Measurements from ENCODE around the gene TFPI. TPM values are rescaled to one million over a fixed set of nuclear protein-coding genes. Genes with fewer than 3 reads are reported as not detected.
A peak's percentile ranks its signal among the peaks of the same experiment; 100 is the strongest.

TFPI gene
- total and polyA plus RNA-seq, 4 donors: 72.9 to 131 (median 96.8) TPM

DNA sequence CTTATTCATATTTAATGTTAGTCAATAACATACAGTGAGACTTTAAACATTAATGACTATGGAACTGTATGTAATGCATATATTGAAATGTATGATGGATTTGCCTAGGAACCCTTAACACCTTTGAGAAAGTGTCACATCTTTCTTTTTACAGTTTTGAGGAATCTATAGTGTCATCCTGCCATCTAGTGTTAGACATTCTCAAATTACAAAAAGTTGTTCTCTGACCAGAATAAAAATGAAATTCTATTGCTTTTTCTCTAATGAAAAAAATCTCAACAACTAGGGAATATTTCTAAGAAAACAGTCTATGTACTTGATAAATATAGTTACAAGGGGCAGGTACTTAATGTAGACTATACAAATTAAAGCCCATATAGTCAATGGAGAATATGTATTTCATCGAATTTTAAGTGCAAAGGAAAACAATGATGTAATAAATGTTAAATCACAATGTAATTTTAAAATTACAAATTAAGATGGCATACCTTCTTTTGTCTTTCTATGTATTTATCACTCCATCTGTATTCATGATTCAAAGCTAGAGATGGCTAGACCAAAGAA, 101.1 kb downstream of the TFPI start:
- no peaks in the 10 kb centered on the region for H3K36me3 ChIP-seq (ENCODE audit: control insufficient read depth, insufficient read depth, low read length)
- no CpG with 5 or more reads among the region's 1 CpG for WGBS (ENCODE audit: insufficient coverage)
- no peaks in the 10 kb centered on the region for H3K9me3 ChIP-seq (ENCODE audit: control insufficient read depth, insufficient read depth, low read length)
- H3K4me3 ChIP-seq (ENCODE audit: low read depth, low read length): no peak overlapping the region
- H3K27ac ChIP-seq (ENCODE audit: low read depth, low read length): no peak overlapping the region
- H3K27me3 ChIP-seq (ENCODE audit: control insufficient read depth, insufficient read depth, low read length): no peaks in the 10 kb centered on the region
- peak in 3 of 6 donors; percentile 39 to 86 (median 72) for DNase-seq (ENCODE audit: low read depth in 4 of 6, low spot score in 6 of 6)
- H3K4me1 ChIP-seq (ENCODE audit: control insufficient read depth, insufficient read depth, low read length): no peaks in the 10 kb centered on the region

DNA sequence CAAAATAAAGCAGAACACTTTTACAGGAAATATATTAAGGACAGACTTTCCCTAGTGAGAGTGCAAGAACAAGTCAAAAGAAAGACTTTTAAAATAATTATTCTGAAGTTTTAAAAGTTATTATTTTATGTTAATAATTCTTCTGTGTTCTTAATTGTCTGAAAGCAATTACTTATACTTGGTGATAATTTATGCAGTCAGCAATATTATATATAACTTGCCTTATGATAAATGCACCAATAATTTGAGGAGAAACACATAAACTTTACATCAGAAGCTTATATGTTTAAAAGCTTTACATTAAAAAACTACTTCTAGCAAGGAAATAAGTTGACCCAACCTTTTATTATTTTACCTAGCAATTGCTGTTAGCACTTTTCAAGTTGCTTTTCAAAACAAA, 102.7 kb downstream of the TFPI start:
- Histone ChIP-seq H3K4me1 (ENCODE audit: control insufficient read depth, insufficient read depth, low read length) (no peaks in the 10 kb centered on the region), H3K27me3 (ENCODE audit: control insufficient read depth, insufficient read depth, low read length) (no peaks in the 10 kb centered on the region), H3K4me3 (ENCODE audit: low read depth, low read length) (no peak overlapping the region), H3K9me3 (ENCODE audit: control insufficient read depth, insufficient read depth, low read length) (no peaks in the 10 kb centered on the region), H3K27ac (ENCODE audit: low read depth, low read length) (no peak overlapping the region), H3K36me3 (ENCODE audit: control insufficient read depth, insufficient read depth, low read length) (no peaks in the 10 kb centered on the region)
- no peak for DNase-seq (ENCODE audit: low read depth in 4 of 6, low spot score in 6 of 6)

DNA sequence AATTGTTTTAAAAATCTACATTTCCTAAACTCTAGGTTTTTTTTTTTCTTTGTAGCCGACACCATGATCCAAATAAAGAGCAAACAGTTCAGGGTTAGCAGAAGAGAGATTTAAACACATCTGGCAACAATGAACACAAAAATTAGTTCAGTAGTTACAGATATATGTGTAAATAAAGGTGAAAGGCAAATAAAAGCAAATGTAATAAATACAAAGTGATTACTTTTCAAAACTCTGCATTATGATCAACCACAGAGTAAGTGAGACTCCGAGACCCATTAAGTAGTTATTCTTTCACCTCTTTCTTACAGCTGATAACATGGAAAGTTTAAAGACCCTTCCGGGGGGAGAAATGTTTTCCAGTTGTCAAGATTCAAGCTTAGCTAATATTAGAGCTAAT, 106.9 kb downstream of the TFPI start:
- Histone ChIP-seq H3K27ac (ENCODE audit: low read depth, low read length) (peak overlapping the region; percentile 82), H3K4me1 (ENCODE audit: control insufficient read depth, insufficient read depth, low read length) (no peaks in the 10 kb centered on the region), H3K9me3 (ENCODE audit: control insufficient read depth, insufficient read depth, low read length) (no peaks in the 10 kb centered on the region), H3K27me3 (ENCODE audit: control insufficient read depth, insufficient read depth, low read length) (no peaks in the 10 kb centered on the region), H3K36me3 (ENCODE audit: control insufficient read depth, insufficient read depth, low read length) (no peaks in the 10 kb centered on the region), H3K4me3 (ENCODE audit: low read depth, low read length) (peak overlapping the region; percentile 63)
- WGBS (ENCODE audit: insufficient coverage): no CpG with 5 or more reads among the region's 3 CpGs
- DNase-seq (ENCODE audit: low read depth in 4 of 6, low spot score in 6 of 6): peak in 1 of 6 donors; percentile 16

DNA sequence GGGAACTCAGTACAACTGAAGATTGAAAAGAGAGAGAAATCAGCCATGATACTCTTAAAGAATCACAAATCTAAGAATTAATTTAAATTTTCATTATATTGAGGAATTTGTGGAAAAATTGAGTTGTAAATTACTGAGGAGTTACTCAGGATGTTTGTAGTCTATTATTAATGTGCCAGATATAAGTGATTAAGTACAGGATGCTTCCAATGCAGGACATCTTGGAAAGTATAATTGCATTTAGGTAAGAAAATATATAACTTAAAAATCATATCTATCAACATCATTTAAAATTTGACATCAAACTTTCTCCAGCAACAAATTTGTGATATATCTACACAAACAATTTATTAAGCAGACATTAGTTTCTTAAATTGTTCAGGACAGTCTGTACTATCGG, 107.5 kb downstream of the TFPI start:
- DNase-seq (ENCODE audit: low read depth in 4 of 6, low spot score in 6 of 6): no peak
- Histone ChIP-seq H3K27ac (ENCODE audit: low read depth, low read length) (peak overlapping the region; percentile 82), H3K4me3 (ENCODE audit: low read depth, low read length) (peak overlapping the region; percentile 63), H3K36me3 (ENCODE audit: control insufficient read depth, insufficient read depth, low read length) (no peaks in the 10 kb centered on the region), H3K9me3 (ENCODE audit: control insufficient read depth, insufficient read depth, low read length) (no peaks in the 10 kb centered on the region), H3K27me3 (ENCODE audit: control insufficient read depth, insufficient read depth, low read length) (no peaks in the 10 kb centered on the region), H3K4me1 (ENCODE audit: control insufficient read depth, insufficient read depth, low read length) (no peaks in the 10 kb centered on the region)
- WGBS (ENCODE audit: insufficient coverage): no CpG with 5 or more reads among the region's 1 CpG

DNA sequence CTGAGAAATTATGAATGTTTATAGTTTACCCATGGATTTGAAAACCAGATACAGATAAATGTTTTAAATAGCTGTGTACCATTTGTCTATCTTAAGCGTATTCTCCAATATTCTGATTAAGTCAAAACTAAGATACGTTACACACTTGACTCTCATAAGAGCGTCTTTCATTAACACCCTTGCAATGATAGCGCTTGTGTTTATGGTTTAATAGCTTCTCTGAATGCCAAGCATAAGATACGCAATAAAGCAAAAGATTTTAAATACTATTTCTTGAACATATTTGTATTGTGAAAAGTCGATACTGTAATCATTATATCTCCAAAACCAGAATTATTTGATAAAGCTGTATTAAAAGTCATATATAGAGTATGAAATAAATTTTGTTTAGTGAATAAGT, 109.2 kb downstream of the TFPI start:
- no peak overlapping the region for H3K27ac ChIP-seq (ENCODE audit: low read depth, low read length)
- H3K36me3 ChIP-seq (ENCODE audit: control insufficient read depth, insufficient read depth, low read length): no peaks in the 10 kb centered on the region
- peak overlapping the region; percentile 28 for H3K4me3 ChIP-seq (ENCODE audit: low read depth, low read length)
- no CpG with 5 or more reads among the region's 6 CpGs for WGBS (ENCODE audit: insufficient coverage)
- no peaks in the 10 kb centered on the region for H3K27me3 ChIP-seq (ENCODE audit: control insufficient read depth, insufficient read depth, low read length)
- no peak for DNase-seq (ENCODE audit: low read depth in 4 of 6, low spot score in 6 of 6)
- H3K9me3 ChIP-seq (ENCODE audit: control insufficient read depth, insufficient read depth, low read length): no peaks in the 10 kb centered on the region
- H3K4me1 ChIP-seq (ENCODE audit: control insufficient read depth, insufficient read depth, low read length): no peaks in the 10 kb centered on the region

DNA sequence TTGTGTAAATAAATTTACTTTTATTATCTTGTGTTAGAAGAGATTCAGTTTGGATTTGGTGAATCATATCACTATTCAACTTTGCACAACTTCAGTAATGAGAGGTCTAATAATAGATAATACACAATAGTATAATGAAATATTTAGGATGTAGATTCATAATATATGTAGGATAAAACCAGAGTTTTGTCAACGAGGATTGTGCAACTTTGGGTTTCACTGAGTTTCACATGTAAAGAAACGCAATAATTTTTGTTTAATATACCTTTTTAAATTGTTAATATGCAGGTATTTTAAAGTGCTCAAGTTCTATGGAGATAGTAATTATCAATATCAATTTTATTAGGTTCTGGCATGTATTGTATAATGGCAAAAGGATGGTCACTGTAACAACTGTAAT, 111.5 kb downstream of the TFPI start:
- Histone ChIP-seq H3K27ac (ENCODE audit: low read depth, low read length) (no peak overlapping the region), H3K4me1 (ENCODE audit: control insufficient read depth, insufficient read depth, low read length) (no peaks in the 10 kb centered on the region), H3K9me3 (ENCODE audit: control insufficient read depth, insufficient read depth, low read length) (no peaks in the 10 kb centered on the region), H3K27me3 (ENCODE audit: control insufficient read depth, insufficient read depth, low read length) (no peaks in the 10 kb centered on the region), H3K4me3 (ENCODE audit: low read depth, low read length) (no peak overlapping the region), H3K36me3 (ENCODE audit: control insufficient read depth, insufficient read depth, low read length) (no peaks in the 10 kb centered on the region)
- no peak for DNase-seq (ENCODE audit: low read depth in 4 of 6, low spot score in 6 of 6)
- WGBS (ENCODE audit: insufficient coverage): no CpG with 5 or more reads among the region's 2 CpGs

DNA sequence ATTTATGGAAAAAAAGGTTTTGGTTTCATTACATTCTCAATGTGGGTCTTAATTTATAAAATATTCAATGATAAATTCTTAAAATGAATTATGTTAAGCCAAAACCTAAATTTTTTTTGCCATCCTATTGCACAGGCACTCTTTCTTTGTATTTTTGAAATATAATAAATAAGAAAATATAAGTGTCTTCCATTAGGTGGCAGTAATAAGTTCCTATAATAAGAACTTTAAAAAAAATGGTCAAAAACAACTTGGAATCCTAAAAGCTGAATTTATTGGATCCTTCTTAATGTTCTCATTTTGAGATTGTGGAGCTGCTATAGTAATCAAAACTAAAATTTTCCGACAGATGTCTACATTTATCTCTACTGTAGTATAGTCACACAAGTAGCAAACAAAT, 111.9 kb downstream of the TFPI start:
- Histone ChIP-seq H3K36me3 (ENCODE audit: control insufficient read depth, insufficient read depth, low read length) (no peaks in the 10 kb centered on the region), H3K27ac (ENCODE audit: low read depth, low read length) (no peak overlapping the region), H3K27me3 (ENCODE audit: control insufficient read depth, insufficient read depth, low read length) (no peaks in the 10 kb centered on the region), H3K9me3 (ENCODE audit: control insufficient read depth, insufficient read depth, low read length) (no peaks in the 10 kb centered on the region), H3K4me1 (ENCODE audit: control insufficient read depth, insufficient read depth, low read length) (no peaks in the 10 kb centered on the region), H3K4me3 (ENCODE audit: low read depth, low read length) (no peak overlapping the region)
- no CpG with 5 or more reads among the region's 1 CpG for WGBS (ENCODE audit: insufficient coverage)
- DNase-seq (ENCODE audit: low read depth in 4 of 6, low spot score in 6 of 6): no peak

DNA sequence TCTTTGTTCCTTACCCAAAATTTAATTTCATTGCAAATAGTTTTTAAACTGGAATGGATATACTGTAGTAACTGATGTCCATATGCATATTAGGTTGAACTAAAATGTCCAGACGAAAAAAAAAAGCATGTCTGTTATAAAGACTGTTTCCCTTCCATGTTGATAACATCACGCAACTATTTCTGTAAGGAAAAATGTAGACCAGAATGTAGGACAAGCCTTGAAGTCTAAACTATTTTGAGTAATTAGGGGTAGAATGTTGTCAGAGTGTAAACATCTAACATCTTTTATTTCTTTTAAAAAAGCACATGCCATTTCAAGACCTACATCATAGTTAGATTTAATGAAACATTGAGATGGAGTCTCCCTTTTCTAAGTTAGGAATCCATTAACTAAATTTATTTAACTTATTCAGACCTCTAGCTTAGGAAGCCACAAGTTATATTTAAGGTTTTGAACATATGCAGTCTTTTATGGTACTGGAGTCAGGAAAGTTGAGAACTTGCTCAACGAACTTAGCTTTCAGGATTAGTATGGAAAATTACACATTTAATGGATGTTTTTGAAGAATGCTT, 114.0 kb downstream of the TFPI start:
- DNase-seq (ENCODE audit: low read depth in 4 of 6, low spot score in 6 of 6): no peak
- Histone ChIP-seq H3K4me3 (ENCODE audit: low read depth, low read length) (no peak overlapping the region), H3K36me3 (ENCODE audit: control insufficient read depth, insufficient read depth, low read length) (no peaks in the 10 kb centered on the region), H3K27ac (ENCODE audit: low read depth, low read length) (no peak overlapping the region), H3K27me3 (ENCODE audit: control insufficient read depth, insufficient read depth, low read length) (no peaks in the 10 kb centered on the region), H3K4me1 (ENCODE audit: control insufficient read depth, insufficient read depth, low read length) (no peaks in the 10 kb centered on the region), H3K9me3 (ENCODE audit: control insufficient read depth, insufficient read depth, low read length) (no peaks in the 10 kb centered on the region)
- no CpG with 5 or more reads among the region's 3 CpGs for WGBS (ENCODE audit: insufficient coverage)

DNA sequence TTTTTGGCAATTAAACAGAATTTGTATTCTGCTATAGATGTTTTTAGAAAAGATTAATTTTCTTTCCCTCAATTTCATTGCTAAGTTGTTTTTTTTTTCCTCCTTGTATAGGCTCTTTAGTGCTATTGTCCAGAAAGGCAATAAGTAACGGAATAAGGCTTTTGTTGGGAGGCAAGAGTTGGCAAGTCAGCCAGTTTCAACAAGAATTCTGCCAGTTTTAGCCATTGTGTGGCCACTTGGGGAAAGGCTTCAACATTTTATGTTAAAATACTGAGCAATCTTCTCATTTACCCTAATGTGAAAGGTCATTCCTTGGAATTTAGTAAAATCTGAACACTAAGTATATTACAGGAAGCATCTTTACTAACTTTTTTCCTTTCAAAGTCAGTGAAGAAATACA, 115.8 kb downstream of the TFPI start:
- H3K27ac ChIP-seq (ENCODE audit: low read depth, low read length): peak overlapping the region; percentile 29
- H3K9me3 ChIP-seq (ENCODE audit: control insufficient read depth, insufficient read depth, low read length): no peaks in the 10 kb centered on the region
- no peaks in the 10 kb centered on the region for H3K36me3 ChIP-seq (ENCODE audit: control insufficient read depth, insufficient read depth, low read length)
- H3K27me3 ChIP-seq (ENCODE audit: control insufficient read depth, insufficient read depth, low read length): no peaks in the 10 kb centered on the region
- peak in 3 of 6 donors; percentile 46 to 72 (median 69) for DNase-seq (ENCODE audit: low read depth in 4 of 6, low spot score in 6 of 6)
- H3K4me1 ChIP-seq (ENCODE audit: control insufficient read depth, insufficient read depth, low read length): no peaks in the 10 kb centered on the region
- no peak overlapping the region for H3K4me3 ChIP-seq (ENCODE audit: low read depth, low read length)
- no CpG with 5 or more reads among the region's 1 CpG for WGBS (ENCODE audit: insufficient coverage)

DNA sequence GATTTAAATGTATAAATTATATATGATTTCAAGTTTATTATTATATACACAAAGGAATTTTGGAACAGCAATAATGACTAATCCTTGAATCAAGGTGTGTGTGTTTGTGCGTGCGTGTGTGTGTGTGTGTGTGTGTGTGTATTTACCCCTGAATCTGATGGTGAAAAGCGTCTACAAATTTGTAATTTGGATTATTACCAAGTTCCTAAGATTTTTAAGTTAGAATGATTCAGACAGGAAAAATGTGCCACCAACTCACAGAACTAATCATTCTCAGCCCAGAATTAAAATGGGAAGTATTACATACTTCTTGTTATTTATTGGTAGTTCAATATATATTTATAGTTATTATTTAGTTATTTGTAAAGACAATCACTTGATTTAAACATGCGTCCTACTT, 118.5 kb downstream of the TFPI start:
- Histone ChIP-seq H3K27ac (ENCODE audit: low read depth, low read length) (no peak overlapping the region), H3K27me3 (ENCODE audit: control insufficient read depth, insufficient read depth, low read length) (no peaks in the 10 kb centered on the region)

More for the DNA sequence above, 118.5 kb downstream of the TFPI start:
- Histone ChIP-seq H3K9me3 (ENCODE audit: control insufficient read depth, insufficient read depth, low read length) (no peaks in the 10 kb centered on the region), H3K4me1 (ENCODE audit: control insufficient read depth, insufficient read depth, low read length) (no peaks in the 10 kb centered on the region), H3K36me3 (ENCODE audit: control insufficient read depth, insufficient read depth, low read length) (no peaks in the 10 kb centered on the region), H3K4me3 (ENCODE audit: low read depth, low read length) (no peak overlapping the region)
- no peak for DNase-seq (ENCODE audit: low read depth in 4 of 6, low spot score in 6 of 6)
- no CpG with 5 or more reads among the region's 4 CpGs for WGBS (ENCODE audit: insufficient coverage)
